DND-41 (cell line): ENCODE data around the gene SEMA4G.

Experiments
- ATAC-seq: fragments of 200-7000 bp; cut with Tn5 transposase; 3 replicates; pipeline ENCODE4 v1.9.1; 2021; ENCODE audit warnings: low read depth; ENCODE audit not compliant: insufficient read depth
- DNase-seq: peaks from one replicate; pipeline ENCODE4 v3.0.0-alpha.2; 2020
- H2AFZ ChIP-seq: 2 replicates; pipeline ENCODE4 v1.6.0; 2012; ENCODE audit warnings: low read depth, low read length
- H3K27ac ChIP-seq: 2 replicates; pipeline ENCODE4 v1.5.1; 2012; ENCODE audit warnings: low read length, inconsistent platforms
- H3K27me3 ChIP-seq: fragments of 200-600 bp; sonication (generic); 2 replicates; pipeline ENCODE4 v1.6.0; 2012; ENCODE audit warnings: low read length, mild to moderate bottlenecking, inconsistent platforms; ENCODE audit not compliant: insufficient read depth, poor library complexity
- H3K36me3 ChIP-seq: 2 replicates; pipeline ENCODE4 v1.5.1; 2012; ENCODE audit warnings: low read length, inconsistent platforms; ENCODE audit not compliant: insufficient read depth
- H3K4me1 ChIP-seq: 2 replicates; pipeline ENCODE4 v1.5.1; 2012; ENCODE audit warnings: mild to moderate bottlenecking, low read length; ENCODE audit not compliant: insufficient read depth
- H3K4me2 ChIP-seq: 2 replicates; pipeline ENCODE4 v1.6.0; 2012; ENCODE audit warnings: mild to moderate bottlenecking, moderate library complexity, low read length, inconsistent platforms; ENCODE audit not compliant: insufficient read depth
- H3K4me3 ChIP-seq, 2 experiments: fragments of 200-600 bp in 1 of 2; shearing (Covaris generic) in 1 of 2; 2 replicates each; pipeline ENCODE4 v1.5.1; 2012 to 2016; ENCODE audit warnings: inconsistent platforms in 2 of 2, low read length in 2 of 2, mild to moderate bottlenecking in 2 of 2, low read depth in 1 of 2, moderate library complexity in 1 of 2
- H3K79me2 ChIP-seq: 2 replicates; pipeline ENCODE4 v1.6.0; 2012; ENCODE audit warnings: low read length, inconsistent platforms; ENCODE audit not compliant: insufficient read depth
- H3K9ac ChIP-seq: 2 replicates; pipeline ENCODE4 v1.6.0; 2012; ENCODE audit warnings: low read depth, mild to moderate bottlenecking, inconsistent platforms, low read length, moderate library complexity
- H3K9me3 ChIP-seq: 2 replicates; pipeline ENCODE4 v1.5.1; 2012; ENCODE audit warnings: low read length, moderate library complexity, mild to moderate bottlenecking, inconsistent platforms; ENCODE audit not compliant: insufficient read depth, severe bottlenecking
- H4K20me1 ChIP-seq: 2 replicates; pipeline ENCODE4 v1.6.0; 2012; ENCODE audit warnings: low read length; ENCODE audit not compliant: insufficient read depth
- EZH2 ChIP-seq: IDR thresholded peaks from 3 replicates; pipeline ENCODE4 v1.6.1; 2012; ENCODE audit warnings: borderline replicate concordance, low read depth, mild to moderate bottlenecking, moderate library complexity, low read length, inconsistent platforms; ENCODE audit not compliant: severe bottlenecking
- TF ChIP-seq, protein P1 (sequence below): IDR thresholded peaks from 2 replicates; pipeline ENCODE4 v1.5.1; 2012; ENCODE audit warnings: borderline replicate concordance, low read length, moderate library complexity, mild to moderate bottlenecking; ENCODE audit not compliant: poor library complexity, severe bottlenecking; ENCODE audit errors: extremely low read depth

Gene SEMA4G

DNA sequence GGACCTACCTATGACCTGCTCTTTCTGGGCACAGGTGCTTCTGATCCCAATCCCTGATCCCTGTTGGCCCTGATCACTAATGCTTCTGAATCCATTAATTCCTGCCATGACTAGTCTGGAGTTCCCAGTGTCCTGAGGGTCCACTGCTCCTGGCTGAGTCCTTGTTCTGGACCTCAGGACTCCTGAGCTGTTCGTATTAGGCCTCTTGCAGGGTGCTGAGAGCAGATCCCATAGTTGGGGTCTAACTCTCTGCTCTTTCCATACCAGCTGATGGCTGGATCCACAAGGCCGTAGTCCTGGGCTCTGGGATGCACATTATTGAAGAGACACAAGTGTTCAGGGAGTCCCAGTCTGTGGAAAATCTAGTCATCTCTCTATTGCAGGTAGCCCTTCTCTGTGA, 11.0 kb downstream of the SEMA4G start:
- no peak overlapping the region for H3K4me2 ChIP-seq
- no peaks in the 10 kb centered on the region for H3K27me3 ChIP-seq
- H3K9me3 ChIP-seq = no peaks in the 10 kb centered on the region
- H3K79me2 ChIP-seq = peaks cover under 1% of the 10 kb centered on the region; the same call in 1 of the 2 replicates
- H3K9ac ChIP-seq = no peak overlapping the region
- no peak overlapping the region for H2AFZ ChIP-seq
- ATAC-seq (no peak), DNase-seq (no peak)
- no peaks in the 10 kb centered on the region for H4K20me1 ChIP-seq
- peaks cover 24% of the 10 kb centered on the region for H3K36me3 ChIP-seq
- no peak overlapping the region for H3K4me3 ChIP-seq
- H3K4me1 ChIP-seq = no peaks in the 10 kb centered on the region
- TF ChIP-seq, protein P1, sequence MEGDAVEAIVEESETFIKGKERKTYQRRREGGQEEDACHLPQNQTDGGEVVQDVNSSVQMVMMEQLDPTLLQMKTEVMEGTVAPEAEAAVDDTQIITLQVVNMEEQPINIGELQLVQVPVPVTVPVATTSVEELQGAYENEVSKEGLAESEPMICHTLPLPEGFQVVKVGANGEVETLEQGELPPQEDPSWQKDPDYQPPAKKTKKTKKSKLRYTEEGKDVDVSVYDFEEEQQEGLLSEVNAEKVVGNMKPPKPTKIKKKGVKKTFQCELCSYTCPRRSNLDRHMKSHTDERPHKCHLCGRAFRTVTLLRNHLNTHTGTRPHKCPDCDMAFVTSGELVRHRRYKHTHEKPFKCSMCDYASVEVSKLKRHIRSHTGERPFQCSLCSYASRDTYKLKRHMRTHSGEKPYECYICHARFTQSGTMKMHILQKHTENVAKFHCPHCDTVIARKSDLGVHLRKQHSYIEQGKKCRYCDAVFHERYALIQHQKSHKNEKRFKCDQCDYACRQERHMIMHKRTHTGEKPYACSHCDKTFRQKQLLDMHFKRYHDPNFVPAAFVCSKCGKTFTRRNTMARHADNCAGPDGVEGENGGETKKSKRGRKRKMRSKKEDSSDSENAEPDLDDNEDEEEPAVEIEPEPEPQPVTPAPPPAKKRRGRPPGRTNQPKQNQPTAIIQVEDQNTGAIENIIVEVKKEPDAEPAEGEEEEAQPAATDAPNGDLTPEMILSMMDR = no peak
- TF ChIP-seq EZH2 = no peak
- no peak overlapping the region for H3K27ac ChIP-seq

DNA sequence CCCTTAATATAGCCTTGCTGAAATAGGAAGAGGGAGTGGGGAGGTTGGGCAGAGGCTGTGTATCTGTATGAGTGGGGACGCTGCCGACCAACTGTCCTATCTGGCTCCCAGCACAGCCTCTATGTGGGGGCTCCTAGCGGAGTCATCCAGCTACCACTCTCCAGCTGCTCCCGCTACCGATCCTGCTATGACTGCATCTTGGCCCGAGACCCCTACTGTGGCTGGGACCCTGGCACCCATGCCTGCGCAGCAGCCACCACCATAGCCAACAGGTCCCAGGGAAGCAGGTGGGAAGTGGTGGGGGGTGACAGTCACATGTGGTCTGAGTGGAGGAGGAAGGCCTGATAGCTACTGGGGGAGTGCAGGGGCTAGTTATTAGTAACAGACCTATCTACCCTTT, 11.4 kb downstream of the SEMA4G start:
- Histone ChIP-seq H3K27me3 (no peaks in the 10 kb centered on the region), H3K27ac (no peak overlapping the region), H3K9ac (no peak overlapping the region), H3K4me2 (no peak overlapping the region), H3K4me1 (peaks cover 2% of the 10 kb centered on the region; the same call in 1 of the 2 replicates), H3K9me3 (no peaks in the 10 kb centered on the region), H3K79me2 (peaks cover 4% of the 10 kb centered on the region; the same call in 1 of the 2 replicates), H3K4me3 (no peak overlapping the region), H4K20me1 (no peaks in the 10 kb centered on the region), H2AFZ (no peak overlapping the region), H3K36me3 (peaks cover 24% of the 10 kb centered on the region)
- TF ChIP-seq, protein P1 = no peak
- TF ChIP-seq EZH2 = no peak
- DNase-seq (no peak), ATAC-seq (no peak)

GRCh38 chr10:100981178-100981772, 12.0 kb downstream of the SEMA4G start:
- peaks cover 9% of the 10 kb centered on the region for H3K79me2 ChIP-seq
- H3K36me3 ChIP-seq = peaks cover 29% of the 10 kb centered on the region
- no peaks in the 10 kb centered on the region for H3K27me3 ChIP-seq
- no peak overlapping the region for H3K9ac ChIP-seq
- no peak overlapping the region for H2AFZ ChIP-seq
- H3K4me1 ChIP-seq = peaks cover 8% of the 10 kb centered on the region
- no peak overlapping the region for H3K4me3 ChIP-seq
- H3K27ac ChIP-seq = no peak overlapping the region
- H3K9me3 ChIP-seq = no peaks in the 10 kb centered on the region
- DNase-seq (no peak), ATAC-seq (no peak)
- H3K4me2 ChIP-seq = no peak overlapping the region
- TF ChIP-seq, protein P1 = no peak
- TF ChIP-seq EZH2 = no peak
- H4K20me1 ChIP-seq = 0 out of 2 replicates have a peak, but pooled peaks cover under 1% of the 10 kb centered on the region
